ENCODE results near the gene OSBPL7.
A peak's percentile ranks its signal among the peaks of the same experiment; 100 is the strongest.

Gene OSBPL7

GRCh38 chr17:47841488-47842291 lies 20.1 kb upstream of the OSBPL7 start:
- H3K27ac ChIP-seq (ENCODE audit: low read length): peak overlapping the region; percentile 13; the same call in 1 of the 2 replicates
- H3K36me3 ChIP-seq (replicated peaks; ENCODE audit: insufficient read depth, low read length): no peaks in the 10 kb centered on the region
- H3K4me2 ChIP-seq (ENCODE audit: low read depth, low read length): peak overlapping the region; percentile 91
- no peaks in the 10 kb centered on the region for H4K20me1 ChIP-seq (ENCODE audit: insufficient read depth, low read length)
- no peaks in the 10 kb centered on the region for H3K9me3 ChIP-seq (replicated peaks; ENCODE audit: insufficient read depth, low read length)
- no peaks in the 10 kb centered on the region for H3K9me2 ChIP-seq (replicated peaks; ENCODE audit: insufficient read depth, low read length)
- peaks cover 6% of the 10 kb centered on the region; the same call in 1 of the 2 replicates for H3F3A ChIP-seq (ENCODE audit: insufficient read depth, low read length)
- DNase-seq: peak; percentile 53
- H3K79me2 ChIP-seq (ENCODE audit: low read length): 0 out of 2 replicates have a peak, but pooled peaks cover 5% of the 10 kb centered on the region
- peaks cover 22% of the 10 kb centered on the region for H3K27me3 ChIP-seq (replicated peaks; ENCODE audit: insufficient read depth, low read length)
- H2AFZ ChIP-seq (ENCODE audit: low read length): peak overlapping the region; percentile 58
- H3K4me1 ChIP-seq (ENCODE audit: low read length): peaks cover 16% of the 10 kb centered on the region
- no peak overlapping the region; the same call in 1 of the 2 replicates for H3K9ac ChIP-seq (ENCODE audit: low read length)
- no peak for TF ChIP-seq EZH2 (optimal IDR thresholded peaks at IDR 0.05; ENCODE audit: low read depth, low read length)
- TF ChIP-seq, protein P1, sequence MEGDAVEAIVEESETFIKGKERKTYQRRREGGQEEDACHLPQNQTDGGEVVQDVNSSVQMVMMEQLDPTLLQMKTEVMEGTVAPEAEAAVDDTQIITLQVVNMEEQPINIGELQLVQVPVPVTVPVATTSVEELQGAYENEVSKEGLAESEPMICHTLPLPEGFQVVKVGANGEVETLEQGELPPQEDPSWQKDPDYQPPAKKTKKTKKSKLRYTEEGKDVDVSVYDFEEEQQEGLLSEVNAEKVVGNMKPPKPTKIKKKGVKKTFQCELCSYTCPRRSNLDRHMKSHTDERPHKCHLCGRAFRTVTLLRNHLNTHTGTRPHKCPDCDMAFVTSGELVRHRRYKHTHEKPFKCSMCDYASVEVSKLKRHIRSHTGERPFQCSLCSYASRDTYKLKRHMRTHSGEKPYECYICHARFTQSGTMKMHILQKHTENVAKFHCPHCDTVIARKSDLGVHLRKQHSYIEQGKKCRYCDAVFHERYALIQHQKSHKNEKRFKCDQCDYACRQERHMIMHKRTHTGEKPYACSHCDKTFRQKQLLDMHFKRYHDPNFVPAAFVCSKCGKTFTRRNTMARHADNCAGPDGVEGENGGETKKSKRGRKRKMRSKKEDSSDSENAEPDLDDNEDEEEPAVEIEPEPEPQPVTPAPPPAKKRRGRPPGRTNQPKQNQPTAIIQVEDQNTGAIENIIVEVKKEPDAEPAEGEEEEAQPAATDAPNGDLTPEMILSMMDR (IDR thresholded peaks at IDR 0.05; ENCODE audit: low read length): no peak
- no peak for TF ChIP-seq EZH2phosphoT487 (IDR thresholded peaks at IDR 0.05; ENCODE audit: low read length)
- peak overlapping the region; percentile 90 for H3K4me3 ChIP-seq (ENCODE audit: low read length)

- peak within 1 kb of the TSS; percentile 91 for H3K4me2 ChIP-seq (ENCODE audit: low read depth, low read length)
- DNase-seq: peak; percentile 91
- no peaks in the 10 kb centered on the region for H3K36me3 ChIP-seq (replicated peaks; ENCODE audit: insufficient read depth, low read length)
- H3K79me2 ChIP-seq (ENCODE audit: low read length): 0 out of 2 replicates have a peak, but pooled peaks cover 5% of the 10 kb centered on the region
- peaks cover 16% of the 10 kb centered on the region for H3K4me1 ChIP-seq (ENCODE audit: low read length)
- no peaks in the 10 kb centered on the region for H4K20me1 ChIP-seq (ENCODE audit: insufficient read depth, low read length)
- no peaks in the 10 kb centered on the region for H3K9me3 ChIP-seq (replicated peaks; ENCODE audit: insufficient read depth, low read length)
- H3K9ac ChIP-seq (ENCODE audit: low read length): peak within 1 kb of the TSS; percentile 55
- no peaks in the 10 kb centered on the region for H3K9me2 ChIP-seq (replicated peaks; ENCODE audit: insufficient read depth, low read length)
- TF ChIP-seq, protein P1 (IDR thresholded peaks at IDR 0.05; ENCODE audit: low read length): peak; percentile 92
- TF ChIP-seq EZH2phosphoT487 (IDR thresholded peaks at IDR 0.05; ENCODE audit: low read length): no peak
- no peak for TF ChIP-seq EZH2 (optimal IDR thresholded peaks at IDR 0.05; ENCODE audit: low read depth, low read length)
- peaks cover 14% of the 10 kb centered on the region for H3K27me3 ChIP-seq (replicated peaks; ENCODE audit: insufficient read depth, low read length)
- H3K4me3 ChIP-seq (ENCODE audit: low read length): peak within 1 kb of the TSS; percentile 90
- peaks cover 6% of the 10 kb centered on the region; the same call in 1 of the 2 replicates for H3F3A ChIP-seq (ENCODE audit: insufficient read depth, low read length)
- H2AFZ ChIP-seq (ENCODE audit: low read length): peak within 1 kb of the TSS; percentile 58
- peak within 1 kb of the TSS; percentile 13; the same call in 1 of the 2 replicates for H3K27ac ChIP-seq (ENCODE audit: low read length)
Measured at GRCh38 chr17:47840742-47841487, 19.3 kb upstream of the OSBPL7 start, which contains the start of gene SCRN2. Gene SCRN2 (minus strand): TSS chr17:47841273. CDS start chr17:47840843, 430 bp downstream.

DNA sequence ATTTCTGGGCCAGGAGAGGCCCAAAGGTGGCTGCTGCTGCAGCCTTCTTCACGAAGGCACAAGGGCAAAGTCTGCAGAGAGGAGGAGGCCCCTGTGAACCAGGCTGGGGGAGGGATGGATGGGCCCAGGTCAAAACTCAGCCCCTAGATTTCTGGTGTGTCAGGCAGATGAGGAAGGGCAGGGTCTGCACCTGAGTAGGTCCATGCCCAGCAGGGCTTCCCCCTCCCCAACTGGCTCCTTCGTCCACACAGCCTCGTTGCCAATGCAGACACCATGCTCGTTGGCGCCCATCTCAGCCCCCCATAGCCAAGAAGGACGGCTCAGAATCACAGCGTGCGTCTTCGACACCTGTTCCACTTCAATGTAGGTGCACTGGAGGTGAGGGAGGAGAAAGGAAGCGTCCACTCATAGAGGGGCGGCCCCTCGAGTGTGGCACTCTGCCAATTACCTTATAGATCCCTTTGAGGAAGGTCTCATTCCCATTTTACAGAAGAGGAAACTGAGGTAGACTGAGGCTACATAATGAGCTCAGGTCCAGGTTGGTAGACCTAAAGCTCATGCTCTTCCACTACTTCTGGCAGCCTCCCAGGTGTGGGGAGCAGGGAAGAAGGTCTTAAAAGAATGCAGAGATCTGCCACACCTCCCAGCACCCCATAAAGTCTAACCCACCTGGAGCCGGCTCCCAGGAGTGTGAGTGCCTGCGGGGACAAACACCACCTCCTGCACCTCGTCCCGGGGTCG lies 18.6 kb upstream of the OSBPL7 start:
- Histone ChIP-seq H3K9me2 (replicated peaks; ENCODE audit: insufficient read depth, low read length) (no peaks in the 10 kb centered on the region), H3K27ac (ENCODE audit: low read length) (no peak overlapping the region), H4K20me1 (ENCODE audit: insufficient read depth, low read length) (no peaks in the 10 kb centered on the region)

More for the DNA sequence above, 18.6 kb upstream of the OSBPL7 start:
- Histone ChIP-seq H2AFZ (ENCODE audit: low read length) (peak overlapping the region; percentile 58), H3K9me3 (replicated peaks; ENCODE audit: insufficient read depth, low read length) (no peaks in the 10 kb centered on the region), H3K79me2 (ENCODE audit: low read length) (0 out of 2 replicates have a peak, but pooled peaks cover 5% of the 10 kb centered on the region), H3K4me3 (ENCODE audit: low read length) (peak overlapping the region; percentile 90), H3F3A (ENCODE audit: insufficient read depth, low read length) (peaks cover 6% of the 10 kb centered on the region; the same call in 1 of the 2 replicates), H3K27me3 (replicated peaks; ENCODE audit: insufficient read depth, low read length) (peaks cover 7% of the 10 kb centered on the region; the same call in 1 of the 2 replicates), H3K4me2 (ENCODE audit: low read depth, low read length) (peak overlapping the region; percentile 91), H3K9ac (ENCODE audit: low read length) (peak overlapping the region; percentile 55), H3K4me1 (ENCODE audit: low read length) (peaks cover 16% of the 10 kb centered on the region), H3K36me3 (replicated peaks; ENCODE audit: insufficient read depth, low read length) (no peaks in the 10 kb centered on the region)
- TF ChIP-seq, protein P1 (IDR thresholded peaks at IDR 0.05; ENCODE audit: low read length): no peak
- TF ChIP-seq EZH2 (optimal IDR thresholded peaks at IDR 0.05; ENCODE audit: low read depth, low read length) (no peak), EZH2phosphoT487 (IDR thresholded peaks at IDR 0.05; ENCODE audit: low read length) (no peak)
- DNase-seq: no peak

Measured in MM.1S (cell line).